Lower leg skin (tissue), 3 donors: ENCODE measurements around the gene FAM204A.

ENCODE experiments used
- CTCF ChIP-seq, 3 donors: fragments of 450-650 bp; IDR thresholded peaks; one replicate each; pipeline ENCODE4 v1.5.1; 2016; ENCODE audit warnings: antibody characterized with exemption in 3 of 3, mild to moderate bottlenecking in 3 of 3, moderate library complexity in 2 of 3
- POLR2A ChIP-seq, 2 donors: fragments of 450-650 bp; IDR thresholded peaks; one replicate each; pipeline ENCODE4 v1.6.1; 2016 to 2017; ENCODE audit warnings: antibody characterized with exemption in 2 of 2, mild to moderate bottlenecking in 1 of 2, moderate library complexity in 1 of 2

GRCh38 chr10:118291122-118291521 is 51.0 kb downstream of the FAM204A start:
- no peak for TF ChIP-seq CTCF (IDR thresholded peaks at IDR 0.05)
- no peak for TF ChIP-seq POLR2A (IDR thresholded peaks at IDR 0.05)
